ENCODE measurements around the gene IDH1. TPM values are rescaled to one million over a fixed set of nuclear protein-coding genes. Genes with fewer than 3 reads are reported as not detected.

IDH1 gene
- total RNA-seq, 1 experiment from 2014 or later = 91.2 TPM

GRCh38 chr2:208300847-208301618, 46.2 kb upstream of the IDH1 start:
- ChIA-PET POLR2A (no interaction called here), RAD21 (ENCODE audit: low non-redundant PET in 1 of 2, low total read pairs in 2 of 2, uncharacterized antibody in 2 of 2, unreplicated experiment in 2 of 2) (no interaction called here), CTCF (no interaction called here)
- H3K36me3 ChIP-seq (ENCODE audit: control insufficient read depth in 1 of 2, insufficient read depth in 2 of 2, low read length in 2 of 2) = peaks cover 0 to 21% of the 10 kb centered on the region in 2 experiments; a peak in 2 of 4 replicates
- H3K27ac ChIP-seq (ENCODE audit: low read depth, low read length) = no peak overlapping the region
- no peak overlapping the region for H2AFZ ChIP-seq (ENCODE audit: low read depth, low read length, poor library complexity, severe bottlenecking)
- intact Hi-C loops (cut with micrococcal nuclease) = no loop called here
- H4K20me1 ChIP-seq (ENCODE audit: insufficient read depth) = no peaks in the 10 kb centered on the region
- ATAC-seq = no peak
- no peaks in the 10 kb centered on the region for H3K27me3 ChIP-seq (ENCODE audit: insufficient read depth, low read length)
- H3K9me3 ChIP-seq (ENCODE audit: control insufficient read depth in 1 of 2, insufficient read depth in 1 of 2, low read depth in 1 of 2, low read length in 2 of 2) = no peaks in the 10 kb centered on the region
- no peak for DNase-seq (ENCODE audit: low read depth, low spot score)
- no peak overlapping the region for H3K4me2 ChIP-seq (ENCODE audit: low read length)
- no peaks in the 10 kb centered on the region for H3K79me2 ChIP-seq (ENCODE audit: insufficient read depth, low read length)
- H3K4me3 ChIP-seq (replicated peaks in 1 of 2; ENCODE audit: low read depth in 1 of 2, low read length in 2 of 2) = no peak overlapping the region
- H3K4me1 ChIP-seq (ENCODE audit: control insufficient read depth in 1 of 2, insufficient read depth in 2 of 2, low read length in 2 of 2) = no peaks in the 10 kb centered on the region
- TF ChIP-seq YY1 (IDR thresholded peaks at IDR 0.05; ENCODE audit: extremely low read depth, insufficient replicate concordance, low read depth, low read length) (no peak), SIN3A (IDR thresholded peaks at IDR 0.05; ENCODE audit: low read depth) (no peak), POLR2AphosphoS5 (IDR thresholded peaks at IDR 0.05; ENCODE audit: low read depth, low read length) (no peak), CTCF (IDR thresholded peaks at IDR 0.05 in 2 of 3, conservative IDR thresholded peaks at IDR 0.05 in 1 of 3; ENCODE audit: borderline replicate concordance in 1 of 3, insufficient read depth in 1 of 3, low read depth in 2 of 3, low read length in 2 of 3) (no peak), TCF7L2 (IDR thresholded peaks at IDR 0.05; ENCODE audit: borderline replicate concordance, extremely low read depth, insufficient read depth, insufficient read length) (no peak), CEBPB (IDR thresholded peaks at IDR 0.05; ENCODE audit: low read depth) (no peak), RAD21 (IDR thresholded peaks at IDR 0.05; ENCODE audit: low read depth) (no peak), SP1 (IDR thresholded peaks at IDR 0.05; ENCODE audit: low read depth) (no peak), REST (IDR thresholded peaks at IDR 0.05; ENCODE audit: low read depth) (no peak), EZH2phosphoT487 (IDR thresholded peaks at IDR 0.05; ENCODE audit: borderline replicate concordance) (no peak), ATF3 (IDR thresholded peaks at IDR 0.05) (no peak), EGR1 (IDR thresholded peaks at IDR 0.05; ENCODE audit: low read depth) (no peak), CBX3 (IDR thresholded peaks at IDR 0.05; ENCODE audit: low read depth) (no peak), ZFX (IDR thresholded peaks at IDR 0.05) (no peak)
- no peaks in the 10 kb centered on the region for H3K9me2 ChIP-seq (ENCODE audit: insufficient read depth)
- BruUV-seq (replicated peaks) = no TSS peak
- no peak overlapping the region for H3K9ac ChIP-seq (ENCODE audit: low read length)
